ENCODE data around the gene NDRG3. TPM values are rescaled to one million over a fixed set of nuclear protein-coding genes. Genes with fewer than 3 reads are reported as not detected.

Gene NDRG3
- total RNA-seq, 1 donor from 2014 or later: 36.9 TPM

DNA sequence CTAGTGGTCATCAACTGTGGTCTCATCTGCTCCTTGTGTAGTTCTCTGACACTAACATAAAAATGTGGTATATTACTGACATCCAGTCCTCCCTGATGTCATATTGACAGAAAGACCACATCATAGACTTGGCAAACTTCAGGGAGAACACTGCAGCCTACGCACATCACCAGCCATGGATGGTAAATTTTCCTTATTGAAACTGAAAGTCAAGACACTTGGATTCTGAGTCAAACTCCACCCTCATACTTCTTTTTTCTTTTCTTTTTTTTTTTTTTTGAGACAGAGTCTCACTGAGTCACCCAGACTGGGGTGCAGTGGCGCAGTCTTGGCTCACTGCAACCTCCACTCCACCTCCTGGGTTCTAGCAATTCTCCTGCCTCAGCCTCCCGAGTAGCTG lies 25.4 kb downstream of the NDRG3 start:
- H3K4me1 ChIP-seq: peaks cover 0 to 10% of the 10 kb centered on the region in 2 donors
- H3K27ac ChIP-seq: peak overlapping the region in 1 of 2 donors; percentile 11
- DNase-seq (ENCODE audit: low spot score in 2 of 2): no peak
- no peaks in the 10 kb centered on the region for H3K9me3 ChIP-seq
- peaks cover 3 to 9% of the 10 kb centered on the region in 2 donors for H3K36me3 ChIP-seq
- H3K4me3 ChIP-seq: no peak overlapping the region
- H3K27me3 ChIP-seq: no peaks in the 10 kb centered on the region
- intact Hi-C loops (cut with DNase I): no loop called here
- TF ChIP-seq, protein P1, sequence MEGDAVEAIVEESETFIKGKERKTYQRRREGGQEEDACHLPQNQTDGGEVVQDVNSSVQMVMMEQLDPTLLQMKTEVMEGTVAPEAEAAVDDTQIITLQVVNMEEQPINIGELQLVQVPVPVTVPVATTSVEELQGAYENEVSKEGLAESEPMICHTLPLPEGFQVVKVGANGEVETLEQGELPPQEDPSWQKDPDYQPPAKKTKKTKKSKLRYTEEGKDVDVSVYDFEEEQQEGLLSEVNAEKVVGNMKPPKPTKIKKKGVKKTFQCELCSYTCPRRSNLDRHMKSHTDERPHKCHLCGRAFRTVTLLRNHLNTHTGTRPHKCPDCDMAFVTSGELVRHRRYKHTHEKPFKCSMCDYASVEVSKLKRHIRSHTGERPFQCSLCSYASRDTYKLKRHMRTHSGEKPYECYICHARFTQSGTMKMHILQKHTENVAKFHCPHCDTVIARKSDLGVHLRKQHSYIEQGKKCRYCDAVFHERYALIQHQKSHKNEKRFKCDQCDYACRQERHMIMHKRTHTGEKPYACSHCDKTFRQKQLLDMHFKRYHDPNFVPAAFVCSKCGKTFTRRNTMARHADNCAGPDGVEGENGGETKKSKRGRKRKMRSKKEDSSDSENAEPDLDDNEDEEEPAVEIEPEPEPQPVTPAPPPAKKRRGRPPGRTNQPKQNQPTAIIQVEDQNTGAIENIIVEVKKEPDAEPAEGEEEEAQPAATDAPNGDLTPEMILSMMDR (IDR thresholded peaks at IDR 0.05): no peak

DNA sequence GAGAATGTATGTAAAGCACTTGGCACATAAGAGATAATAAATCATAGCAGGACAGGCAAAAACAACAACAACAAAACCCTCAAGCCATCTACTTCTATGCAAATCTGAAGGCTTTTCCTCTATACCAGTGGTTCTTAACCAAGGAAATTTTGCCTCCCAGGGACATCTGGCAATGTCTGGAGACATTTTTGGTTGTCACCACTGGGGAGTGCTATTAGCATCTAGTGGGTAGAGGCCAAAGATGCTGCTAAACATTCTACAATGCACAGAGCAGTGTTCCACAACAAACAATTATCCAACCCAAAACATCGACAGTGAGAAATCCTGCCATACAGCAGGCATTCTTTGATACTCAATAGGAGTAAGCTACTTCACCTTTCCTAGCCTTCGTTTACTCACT lies 28.2 kb downstream of the NDRG3 start:
- Histone ChIP-seq H3K4me3 (no peak overlapping the region), H3K27ac (peak overlapping the region in 1 of 2 donors; percentile 3), H3K36me3 (peaks cover 3 to 9% of the 10 kb centered on the region in 2 donors), H3K4me1 (peaks cover 0 to 5% of the 10 kb centered on the region in 2 donors), H3K27me3 (no peaks in the 10 kb centered on the region), H3K9me3 (no peaks in the 10 kb centered on the region)
- intact Hi-C loops (cut with DNase I): no loop called here
- TF ChIP-seq, protein P1 (IDR thresholded peaks at IDR 0.05): peak in 2 of 3 experiments; percentile 25 to 30
- DNase-seq (ENCODE audit: low spot score in 2 of 2): no peak

DNA sequence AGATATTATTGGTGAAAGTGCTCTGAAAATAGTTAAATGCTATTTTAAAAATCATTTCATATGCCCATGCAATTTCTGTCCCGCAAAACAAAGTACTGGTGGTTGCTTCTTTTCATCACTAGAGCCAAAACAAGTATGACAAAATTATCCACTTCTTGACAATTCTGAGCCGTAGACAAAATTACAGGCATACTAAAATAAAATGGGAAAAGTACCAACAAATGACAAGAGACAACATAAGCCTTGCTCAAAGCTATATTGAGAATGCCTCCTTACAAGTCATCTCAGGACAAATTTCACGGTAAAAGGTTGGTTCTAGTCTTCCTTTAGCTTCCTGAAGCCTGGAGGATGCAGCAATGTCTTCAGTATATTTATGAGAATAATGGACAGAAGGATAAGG lies 28.9 kb downstream of the NDRG3 start:
- H3K36me3 ChIP-seq: peaks cover 3 to 9% of the 10 kb centered on the region in 2 donors
- no peaks in the 10 kb centered on the region for H3K9me3 ChIP-seq
- peaks cover 0 to 5% of the 10 kb centered on the region in 2 donors for H3K4me1 ChIP-seq
- TF ChIP-seq, protein P1 (IDR thresholded peaks at IDR 0.05): no peak
- H3K4me3 ChIP-seq: no peak overlapping the region
- no peak for DNase-seq (ENCODE audit: low spot score in 2 of 2)
- H3K27me3 ChIP-seq: no peaks in the 10 kb centered on the region
- H3K27ac ChIP-seq: peak overlapping the region in 1 of 2 donors; percentile 3
- intact Hi-C loops (cut with DNase I): no loop called here

DNA sequence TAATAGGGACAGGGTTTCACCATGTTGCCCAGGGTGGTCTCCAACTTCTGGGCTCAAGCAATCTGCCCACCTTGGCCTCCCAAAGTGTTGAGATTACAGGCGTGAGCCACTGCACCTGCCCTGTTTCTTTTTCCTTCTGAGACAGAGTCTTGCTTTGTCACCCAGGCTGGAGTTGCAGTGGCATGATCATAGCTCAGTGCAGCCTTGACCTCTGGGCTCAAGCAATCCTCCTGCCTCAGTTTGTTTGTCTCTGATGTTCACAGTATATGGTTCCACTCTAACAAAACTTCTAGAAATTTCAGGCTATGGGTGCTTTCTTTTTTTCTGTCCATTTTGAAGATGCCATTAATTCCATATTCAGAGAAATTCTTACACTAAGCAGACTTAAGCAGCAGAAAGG lies 33.1 kb downstream of the NDRG3 start:
- Histone ChIP-seq H3K4me1 (peaks cover 0 to 7% of the 10 kb centered on the region in 2 donors), H3K4me3 (no peak overlapping the region), H3K27me3 (no peaks in the 10 kb centered on the region), H3K36me3 (no peaks in the 10 kb centered on the region), H3K9me3 (no peaks in the 10 kb centered on the region), H3K27ac (peak overlapping the region in 1 of 2 donors; percentile 9)
- no peak for DNase-seq (ENCODE audit: low spot score in 2 of 2)
- intact Hi-C loops (cut with DNase I): no loop called here
- TF ChIP-seq, protein P1 (IDR thresholded peaks at IDR 0.05): no peak

DNA sequence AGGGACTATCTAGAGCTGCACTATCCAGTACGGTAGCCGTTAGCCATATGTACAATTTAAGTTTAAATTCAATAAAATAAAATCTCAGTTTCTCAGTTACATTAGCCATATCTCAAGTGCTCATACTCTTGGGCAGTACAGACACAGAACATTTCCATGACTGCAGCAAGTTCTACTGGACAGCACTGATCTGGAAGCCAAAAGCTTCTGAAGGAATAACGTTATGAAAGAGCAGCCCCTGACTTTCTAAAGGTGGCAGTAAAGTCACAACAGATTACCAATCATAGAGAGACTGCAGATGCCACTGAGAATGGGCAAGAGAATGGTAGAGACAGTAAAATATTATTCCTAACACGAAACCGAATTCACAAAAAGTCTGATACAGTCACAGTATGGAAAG lies 36.8 kb downstream of the NDRG3 start:
- intact Hi-C loops (cut with DNase I): loop anchor here (5.0 kb wide), 1 partner anchor 138 kb away; no protein-coding TSS in a partner anchor
- Histone ChIP-seq H3K4me1 (peaks cover 4 to 28% of the 10 kb centered on the region in 2 donors), H3K27me3 (no peaks in the 10 kb centered on the region), H3K27ac (peak overlapping the region; percentile 19 to 20), H3K9me3 (no peaks in the 10 kb centered on the region), H3K4me3 (no peak overlapping the region), H3K36me3 (no peaks in the 10 kb centered on the region)
- no peak for DNase-seq (ENCODE audit: low spot score in 2 of 2)
- TF ChIP-seq, protein P1 (IDR thresholded peaks at IDR 0.05): peak in 1 of 3 experiments; percentile 13

DNA sequence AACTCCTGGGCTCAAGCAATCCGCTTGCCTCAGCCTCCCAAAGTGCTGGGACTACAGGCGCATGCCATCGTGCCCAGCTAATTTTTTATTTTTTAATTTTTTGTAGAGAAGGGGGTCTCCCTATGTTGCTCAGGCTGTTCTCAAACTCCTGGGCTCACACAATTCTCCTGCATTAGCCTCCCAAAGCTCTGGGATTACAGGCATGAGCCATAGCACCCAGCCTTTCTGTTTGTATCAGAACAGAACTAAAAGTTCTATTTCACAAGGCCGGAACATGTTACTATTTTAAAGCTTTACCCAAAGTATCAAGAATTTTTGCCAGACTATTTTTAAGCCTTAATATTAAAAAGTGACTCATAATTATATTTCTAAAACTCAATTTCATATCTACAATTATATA lies 42.4 kb downstream of the NDRG3 start:
- peaks cover 7 to 48% of the 10 kb centered on the region in 2 donors for H3K4me1 ChIP-seq
- DNase-seq (ENCODE audit: low spot score in 2 of 2): peak in 1 of 2 donors; percentile 74
- no peaks in the 10 kb centered on the region for H3K27me3 ChIP-seq
- H3K27ac ChIP-seq: peak overlapping the region; percentile 91 to 96
- H3K36me3 ChIP-seq: no peaks in the 10 kb centered on the region
- intact Hi-C loops (cut with DNase I): no loop called here
- no peak overlapping the region for H3K4me3 ChIP-seq
- TF ChIP-seq, protein P1 (IDR thresholded peaks at IDR 0.05): no peak
- no peaks in the 10 kb centered on the region for H3K9me3 ChIP-seq

Data from ascending aorta (tissue), 2 donors.